H1 (cell line): ENCODE measurements around the gene MPND. TPM values are rescaled to one million over a fixed set of nuclear protein-coding genes. Genes with fewer than 3 reads are reported as not detected.

Source experiments
- EZH2 ChIP-seq: fragments of 200-600 bp; sonication (generic); IDR thresholded peaks from 2 replicates; pipeline ENCODE4 v1.7.1; 2012; ENCODE audit warnings: low read depth, mild to moderate bottlenecking, moderate library complexity, low read length, inconsistent platforms; ENCODE audit not compliant: severe bottlenecking
- POLR2AphosphoS5 ChIP-seq: IDR thresholded peaks from 2 replicates; pipeline ENCODE4 v1.6.1; 2011; ENCODE audit warnings: low read depth, low read length
- RXRA ChIP-seq: IDR thresholded peaks from 2 replicates; pipeline ENCODE4 v1.6.1; 2011; ENCODE audit warnings: low read depth, mild to moderate bottlenecking, low read length, moderate library complexity; ENCODE audit not compliant: insufficient read depth
- TAF1 ChIP-seq: IDR thresholded peaks from 2 replicates; pipeline ENCODE4 v1.6.1; 2011; ENCODE audit warnings: mild to moderate bottlenecking, low read depth, low read length
- TCF12 ChIP-seq: IDR thresholded peaks from 2 replicates; pipeline ENCODE4 v1.6.1; 2011; ENCODE audit warnings: low read depth, mild to moderate bottlenecking, low read length
- polyA plus RNA-seq, 7 experiments: library from polyadenylated mRNA; depleted of rRNA in 3 of 7; stranded (reverse) in 5 of 7; unstranded in 2 of 7; fragments of >200 nt in 5 of 7; fragments of 200-250 nt in 2 of 7; gene quantifications; 1 replicate in 5 of 7; 2 replicates in 1 of 7; 4 replicates in 1 of 7; pipeline versions ENCODE4 v1.2.1 to v1.2.3, GENCODE V29; 2011 to 2013; ENCODE audit warnings: missing spikeins in 2 of 7, mixed read lengths in 2 of 7
- total RNA-seq: library from RNA; stranded (reverse); fragmentation: NEBNext Ultra II Directional; extraction: Animal tissue kit (Norgen Biotek cat#: 25700); gene quantifications from 2 replicates; pipeline ENCODE4 v1.2.1, GENCODE V29; 2021

MPND gene
- total and polyA plus RNA-seq, 2 of the 8 experiments (the other 6 are each of a cell fraction or from before 2014, with no cell fraction given), result 22.9 to 27.7 TPM

- TF ChIP-seq POLR2AphosphoS5, result no peak
- no peak for TF ChIP-seq EZH2
- TF ChIP-seq TCF12, result no peak
- no peak for TF ChIP-seq TAF1
- no peak for TF ChIP-seq RXRA
These were observed 49.0 kb upstream of the MPND start (continued) for GRCh38 chr19:4294389-4294788.
